ENCODE results near the gene SLC25A33.

Gene SLC25A33

DNA sequence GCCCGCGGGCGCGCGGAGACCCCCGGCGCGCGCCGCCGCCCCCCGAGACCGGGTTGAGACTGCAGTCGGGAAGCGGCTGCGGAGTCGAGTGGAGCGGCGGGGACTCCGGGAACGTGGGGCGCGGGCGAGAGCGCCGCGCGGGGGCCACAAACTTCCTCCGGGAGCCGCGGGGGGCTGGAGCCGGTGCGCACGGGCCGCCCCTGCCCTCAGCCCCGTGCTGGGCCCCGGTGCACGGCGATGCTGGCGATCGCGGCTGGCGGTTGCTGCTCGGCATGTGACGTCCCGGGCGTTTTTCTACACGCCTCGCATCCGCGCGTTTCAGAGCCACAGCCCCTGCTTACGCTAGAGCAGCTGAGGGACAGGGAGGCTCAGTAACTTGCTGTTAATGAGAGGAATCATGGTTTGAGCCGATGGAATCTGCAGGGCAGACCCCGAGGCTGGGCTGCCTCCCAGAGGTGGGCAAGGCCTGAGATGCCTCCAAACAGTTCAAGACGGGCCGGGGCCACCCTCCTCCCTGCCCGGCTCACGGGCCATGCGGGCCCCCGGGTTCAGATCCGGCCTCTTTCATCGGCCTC lies 50.0 kb downstream of the SLC25A33 start:
- DNase-seq: no peak

DNA sequence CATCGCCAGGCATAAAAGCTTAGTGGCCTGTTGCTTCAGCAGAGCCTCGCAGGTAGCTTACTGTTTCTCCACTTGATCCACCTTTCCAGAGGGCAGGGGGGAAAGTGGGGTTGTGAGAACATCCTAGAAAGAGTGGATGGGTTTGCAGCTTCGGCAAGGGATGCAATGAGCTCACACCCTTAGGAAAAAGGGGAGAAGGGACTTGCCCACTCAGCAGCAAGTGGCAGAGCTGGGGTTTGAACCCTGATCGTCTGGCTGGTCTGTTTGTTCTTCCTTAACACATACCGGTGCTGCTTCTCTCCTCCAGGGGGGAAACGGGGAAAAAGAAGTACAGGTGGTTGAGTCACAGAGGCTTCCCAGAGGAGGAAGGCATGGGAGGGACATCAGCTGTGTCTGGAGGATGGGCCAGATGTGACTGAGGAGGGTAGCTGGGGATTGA lies 50.5 kb downstream of the SLC25A33 start:
- no peak for DNase-seq

DNA sequence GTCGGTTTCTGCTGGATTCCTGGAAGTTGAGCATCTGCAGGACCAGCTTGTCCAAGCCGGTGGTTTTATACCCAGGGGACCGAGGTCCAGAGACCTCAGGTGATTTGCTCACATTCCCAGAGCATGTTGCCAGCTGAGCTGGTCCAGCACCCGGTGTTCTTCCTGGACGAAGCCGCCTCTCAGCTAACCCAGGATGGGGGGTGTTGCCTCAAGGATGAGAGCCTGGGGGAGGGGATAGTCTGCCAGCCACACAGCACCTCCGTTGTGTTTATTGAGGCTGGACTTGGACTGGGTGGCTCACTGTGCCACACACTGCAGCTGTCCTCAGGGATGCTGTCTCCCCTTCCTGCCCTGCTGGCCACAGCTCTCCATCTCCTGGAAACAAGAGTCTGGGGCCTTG lies 50.9 kb downstream of the SLC25A33 start:
- no peak for DNase-seq

DNA sequence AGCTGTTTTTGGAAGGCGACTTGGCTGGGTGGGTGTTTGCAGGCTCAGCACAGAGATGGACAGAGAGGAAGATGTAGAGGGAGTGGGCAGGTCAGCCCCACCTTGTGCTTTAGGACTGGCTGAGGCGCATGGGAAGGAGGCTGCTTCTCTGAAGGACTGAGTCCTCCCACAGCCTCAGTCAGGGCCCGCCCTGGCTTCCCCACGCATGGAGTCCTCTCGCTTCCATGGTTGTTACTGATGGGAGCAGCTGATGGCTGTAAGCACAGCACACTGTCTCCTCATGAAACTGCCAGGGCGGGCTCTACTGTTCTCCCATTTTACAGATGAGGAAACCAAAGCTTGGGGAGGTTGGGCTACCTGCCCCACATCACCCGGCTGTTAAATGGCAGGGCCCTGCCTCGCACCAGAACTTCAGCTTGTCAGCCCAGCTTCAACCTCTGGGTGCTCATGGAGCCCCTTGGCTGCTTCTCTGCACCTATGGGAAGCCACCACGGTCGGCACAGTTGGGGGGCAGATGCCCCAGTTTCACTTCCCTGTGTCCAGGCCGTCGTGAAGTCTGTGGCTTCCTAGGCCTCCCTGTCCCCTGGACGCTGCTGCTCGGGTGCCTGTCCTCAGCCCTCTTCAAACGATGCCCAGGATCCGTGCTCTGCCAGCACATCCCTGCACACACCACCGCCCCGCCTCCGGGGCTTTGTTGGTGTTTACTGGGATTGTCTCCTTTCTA lies 51.8 kb downstream of the SLC25A33 start:
- no peak for DNase-seq

DNA sequence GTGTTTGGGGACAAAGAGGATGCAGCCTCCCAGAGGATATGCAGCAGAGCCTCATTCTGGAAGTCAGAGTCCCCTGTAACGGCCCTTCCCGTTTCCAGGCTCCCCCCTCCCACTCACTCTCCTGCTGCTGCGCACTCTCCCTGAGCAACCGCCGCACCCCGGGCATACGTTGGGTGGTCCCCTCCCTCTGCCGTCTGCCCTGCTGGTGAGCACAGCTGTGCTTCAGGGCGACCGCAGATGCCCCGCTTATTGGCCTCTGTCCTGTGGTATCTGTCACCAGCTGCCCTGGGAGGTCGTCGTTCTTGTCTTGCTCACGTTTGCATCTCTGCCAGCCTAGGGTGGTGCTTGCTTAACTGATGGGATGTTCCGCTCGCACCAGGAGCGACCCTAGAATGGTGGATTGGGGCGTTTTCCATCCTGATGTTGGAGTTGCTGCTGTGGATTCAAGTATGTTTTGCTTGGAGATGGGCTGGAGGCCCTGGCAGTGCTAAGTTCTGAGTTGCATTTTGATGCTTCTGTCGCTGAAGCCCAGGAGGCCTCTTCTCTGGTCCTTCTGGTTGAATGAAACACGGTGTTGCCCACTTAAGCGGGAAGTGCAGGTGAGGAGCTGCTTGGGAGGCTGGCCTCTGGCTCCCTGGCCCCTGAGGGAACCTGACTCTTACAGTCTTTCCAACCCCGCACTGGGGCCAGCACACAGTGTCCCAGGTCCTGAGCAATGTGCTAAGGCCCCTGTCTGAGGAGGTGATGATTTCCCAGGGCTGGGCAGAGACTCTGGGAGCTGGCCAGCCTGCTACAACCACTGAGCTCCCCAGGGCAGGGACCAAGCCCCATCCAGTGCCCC lies 52.6 kb downstream of the SLC25A33 start:
- DNase-seq: no peak

DNA sequence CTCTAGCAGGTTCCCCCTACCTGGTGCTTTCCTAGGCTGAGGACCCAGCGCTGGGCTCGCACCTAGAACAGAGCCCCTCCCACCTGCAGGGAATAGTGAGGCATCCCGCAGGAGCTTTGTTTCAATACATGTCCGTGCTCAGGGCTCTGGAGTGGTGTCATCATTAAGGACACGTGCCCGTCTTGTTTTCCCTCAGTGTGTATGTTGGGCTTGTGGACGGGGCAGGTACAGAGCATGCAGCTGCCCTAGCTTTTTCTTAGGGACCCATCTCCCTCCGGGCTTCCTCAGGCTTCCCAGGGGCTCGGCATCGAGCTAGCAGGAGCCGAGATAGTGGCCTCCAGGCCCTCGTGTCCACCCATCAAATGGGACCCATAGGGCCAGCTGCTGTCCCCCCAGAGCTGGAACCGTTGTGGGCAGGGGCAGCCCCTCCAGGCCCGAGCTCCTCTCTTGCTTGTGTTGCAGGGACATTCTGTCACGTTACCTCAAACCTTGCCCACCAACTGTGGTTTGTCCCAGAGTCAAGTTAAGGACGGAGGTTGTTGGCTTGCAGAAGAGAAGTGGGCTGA lies 53.3 kb downstream of the SLC25A33 start:
- DNase-seq: no peak

GRCh38 chr1:9593147-9593491 lies 53.9 kb downstream of the SLC25A33 start:
- no peak for DNase-seq

GRCh38 chr1:9593492-9594465 lies 54.5 kb downstream of the SLC25A33 start:
- DNase-seq: peak; percentile 21

GRCh38 chr1:9594471-9595155 lies 55.3 kb downstream of the SLC25A33 start:
- DNase-seq: no peak

GRCh38 chr1:9595156-9595967 lies 56.1 kb downstream of the SLC25A33 start:
- no peak for DNase-seq

GRCh38 chr1:9595968-9596340 lies 56.7 kb downstream of the SLC25A33 start:
- DNase-seq: no peak

DNA sequence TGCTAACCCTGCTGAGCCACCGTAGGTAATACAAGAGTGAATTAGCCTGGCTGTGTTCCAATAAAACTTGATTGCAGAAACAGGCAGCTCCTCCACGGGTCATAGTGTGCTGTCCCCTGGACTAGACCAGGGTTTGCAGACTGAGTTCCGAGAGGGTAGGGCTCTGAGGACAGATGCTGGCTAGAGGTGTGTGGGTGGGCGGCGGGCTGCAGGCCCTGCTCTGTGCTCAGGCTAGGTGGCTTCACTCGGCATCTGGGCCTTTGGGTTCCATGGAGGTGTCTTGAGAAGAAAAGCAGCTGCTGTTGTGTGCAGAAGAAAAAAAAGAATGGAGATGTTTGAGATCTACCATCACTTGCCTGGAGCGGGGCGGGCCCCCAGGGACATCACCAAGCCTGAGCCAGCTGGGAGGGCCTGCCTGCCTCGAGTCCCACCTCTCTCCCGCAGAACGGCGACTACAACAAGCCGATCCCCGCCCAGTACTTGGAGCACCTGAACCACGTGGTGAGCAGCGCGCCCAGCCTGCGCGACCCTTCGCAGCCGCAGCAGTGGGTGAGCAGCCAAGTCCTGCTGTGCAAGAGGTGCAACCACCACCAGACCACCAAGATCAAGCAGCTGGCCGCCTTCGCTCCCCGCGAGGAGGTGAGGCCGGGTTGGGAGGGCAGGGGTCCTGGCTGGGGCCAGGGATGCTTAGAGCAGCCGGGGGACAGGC lies 57.3 kb downstream of the SLC25A33 start:
- no peak for DNase-seq

DNA sequence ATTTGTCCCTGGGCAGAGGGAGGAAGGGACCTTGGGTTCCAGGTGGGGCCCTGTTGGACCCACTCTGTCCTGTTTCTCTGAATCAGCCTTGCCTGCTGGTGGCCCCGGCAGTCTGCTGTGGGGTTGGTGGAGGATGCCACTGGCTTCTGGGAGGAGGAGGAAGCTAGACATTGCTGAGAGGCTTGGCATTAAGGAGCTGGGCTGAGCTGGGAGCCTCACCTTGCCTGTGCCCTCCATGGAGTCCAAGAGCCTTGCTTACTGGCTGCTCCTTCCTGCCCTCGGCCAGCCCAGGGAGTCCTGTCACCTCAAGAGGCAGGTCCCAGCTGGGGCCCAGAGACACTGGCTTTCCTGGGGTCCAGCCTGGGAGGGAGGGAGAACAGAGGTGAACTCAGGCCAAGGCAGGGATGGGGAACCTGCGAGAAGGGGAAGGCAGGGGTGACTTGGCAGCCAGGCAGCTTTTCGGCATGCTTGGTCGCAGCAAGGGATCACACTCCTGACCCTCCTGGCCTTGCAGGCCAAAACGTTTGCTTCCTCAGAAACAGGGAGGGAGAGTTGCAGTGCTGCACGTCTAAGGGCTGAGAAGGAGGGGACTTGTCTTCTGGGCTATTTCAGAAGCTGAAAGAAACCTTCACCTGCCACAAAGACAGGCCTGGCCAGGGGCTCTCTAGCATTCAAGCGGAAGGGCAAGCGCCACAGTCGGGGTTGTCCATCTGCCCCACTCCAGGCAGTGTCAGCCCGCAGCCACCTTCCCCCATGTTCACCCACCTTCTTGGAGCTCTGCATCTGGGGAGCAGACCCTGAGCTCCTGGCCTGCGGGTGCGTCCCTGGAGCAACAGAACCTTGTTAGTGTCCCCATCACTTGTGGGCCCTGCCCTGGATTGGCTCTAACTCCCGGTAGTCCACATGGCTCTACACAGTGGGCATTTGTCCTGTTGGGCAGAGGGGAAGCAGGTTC lies 58.4 kb downstream of the SLC25A33 start:
- DNase-seq: no peak

DNA sequence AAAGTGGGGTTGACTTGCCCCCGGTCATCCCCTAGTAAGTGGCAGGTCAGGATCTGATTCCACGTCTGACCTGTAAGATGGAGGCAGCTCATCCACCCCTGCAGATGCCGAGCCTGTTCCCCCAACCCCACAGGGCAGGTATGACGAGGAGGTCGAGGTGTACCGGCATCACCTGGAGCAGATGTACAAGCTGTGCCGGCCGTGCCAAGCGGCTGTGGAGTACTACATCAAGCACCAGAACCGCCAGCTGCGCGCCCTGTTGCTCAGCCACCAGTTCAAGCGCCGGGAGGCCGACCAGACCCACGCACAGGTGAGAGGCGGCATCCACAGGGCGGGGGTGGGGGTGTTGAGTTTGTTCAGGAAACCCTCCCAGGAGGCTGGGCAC lies 59.0 kb downstream of the SLC25A33 start:
- DNase-seq: no peak

GRCh38 chr1:9599741-9600140 lies 60.5 kb downstream of the SLC25A33 start:
- DNase-seq: no peak

GRCh38 chr1:9600861-9601834 lies 61.9 kb downstream of the SLC25A33 start:
- DNase-seq: no peak

DNA sequence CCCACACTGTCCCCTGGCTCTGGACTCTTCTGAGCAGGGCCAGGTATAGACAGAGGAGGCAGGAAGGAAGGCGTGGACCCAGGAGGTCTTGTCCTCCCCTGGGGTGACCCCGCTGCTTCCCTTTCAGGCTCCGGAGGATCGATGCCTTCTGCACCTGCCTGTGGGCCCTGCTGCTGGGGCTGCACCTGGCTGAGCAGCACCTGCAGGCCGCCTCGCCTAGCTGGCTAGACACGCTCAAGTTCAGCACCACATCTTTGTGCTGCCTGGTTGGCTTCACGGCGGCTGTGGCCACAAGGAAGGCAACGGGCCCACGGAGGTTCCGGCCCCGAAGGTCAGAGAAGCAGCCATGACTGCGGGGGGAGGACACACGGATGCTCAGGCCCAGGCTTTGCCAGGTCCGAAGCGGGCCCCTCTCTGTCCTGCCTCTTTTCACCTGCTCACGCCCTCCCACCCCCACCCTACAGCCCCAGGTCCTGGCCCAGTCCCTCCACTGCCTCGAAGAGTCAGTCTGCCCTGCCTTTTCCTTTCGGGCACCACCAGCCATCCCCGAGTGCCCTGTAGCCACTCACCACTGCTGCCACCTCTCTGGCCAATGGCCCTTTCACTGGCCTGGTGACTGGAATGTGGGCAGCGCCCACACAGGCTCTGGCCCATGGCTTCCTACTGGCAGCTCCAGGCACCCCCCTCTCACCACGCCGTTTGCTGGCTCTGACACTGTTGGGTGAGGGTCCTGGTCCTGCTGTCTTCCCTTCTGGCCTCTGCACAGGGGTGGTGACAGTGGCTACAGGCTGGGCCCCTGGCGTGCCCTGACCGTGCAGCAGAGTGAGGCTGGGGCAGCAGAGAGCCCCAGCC lies 62.9 kb downstream of the SLC25A33 start:
- no peak for DNase-seq
